ENCODE data around the gene CEP72.
"Not testable (repeated sequence)": the region's sequence is repeated elsewhere in the genome, so short reads cannot be mapped to it uniquely, and the experiment has no call there.

CEP72 gene

GRCh38 chr5:579746-580366, 32.3 kb upstream of the CEP72 start:
- DNase-seq (ENCODE audit: extremely low read depth in 1 of 2, low read depth in 1 of 2), result no peak

- DNase-seq (ENCODE audit: extremely low read depth in 1 of 2, low read depth in 1 of 2), result no peak
Measured at GRCh38 chr5:580436-580835, 31.7 kb upstream of the CEP72 start.

DNA sequence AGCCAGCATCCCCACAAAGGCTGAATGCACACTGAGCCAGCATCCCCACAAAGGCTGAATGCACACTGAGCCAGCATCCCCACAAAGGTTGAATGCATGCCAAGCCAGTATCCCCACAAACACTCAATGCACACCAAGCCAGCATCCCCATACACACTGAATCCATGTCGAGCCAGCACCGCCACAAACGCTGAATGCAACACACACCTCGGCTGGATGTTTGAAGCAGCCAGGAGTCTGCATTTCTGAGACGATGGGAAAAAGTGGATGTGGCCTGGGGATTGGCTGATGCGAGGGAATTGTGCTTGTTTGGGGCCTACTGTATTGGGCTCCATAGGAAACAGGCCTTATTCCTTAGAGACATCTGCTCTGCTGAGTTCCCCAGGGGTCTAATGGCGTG, 30.9 kb upstream of the CEP72 start:
- no peak for DNase-seq (ENCODE audit: extremely low read depth in 1 of 2, low read depth in 1 of 2)

DNA sequence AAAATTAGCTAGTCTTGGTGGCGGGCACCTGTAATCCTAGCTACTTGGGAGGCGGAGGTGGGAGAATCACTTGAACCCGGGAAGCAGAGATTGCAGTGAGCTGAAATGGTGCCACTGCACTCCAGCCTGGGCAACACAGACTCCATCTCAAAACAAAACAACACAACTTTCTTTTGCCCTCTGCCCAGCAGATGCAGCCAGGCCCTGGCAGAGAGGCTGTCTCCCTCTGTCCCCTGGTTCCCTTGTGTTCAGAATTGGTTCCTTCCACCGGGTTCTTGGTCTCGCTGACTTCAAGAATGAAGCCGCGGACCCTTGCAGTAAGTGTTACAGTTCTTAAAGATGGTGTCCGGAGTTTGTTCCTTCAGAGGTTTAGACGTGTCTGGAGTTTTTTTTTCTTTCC, 30.2 kb upstream of the CEP72 start:
- no peak for DNase-seq (ENCODE audit: extremely low read depth in 1 of 2, low read depth in 1 of 2)

DNA sequence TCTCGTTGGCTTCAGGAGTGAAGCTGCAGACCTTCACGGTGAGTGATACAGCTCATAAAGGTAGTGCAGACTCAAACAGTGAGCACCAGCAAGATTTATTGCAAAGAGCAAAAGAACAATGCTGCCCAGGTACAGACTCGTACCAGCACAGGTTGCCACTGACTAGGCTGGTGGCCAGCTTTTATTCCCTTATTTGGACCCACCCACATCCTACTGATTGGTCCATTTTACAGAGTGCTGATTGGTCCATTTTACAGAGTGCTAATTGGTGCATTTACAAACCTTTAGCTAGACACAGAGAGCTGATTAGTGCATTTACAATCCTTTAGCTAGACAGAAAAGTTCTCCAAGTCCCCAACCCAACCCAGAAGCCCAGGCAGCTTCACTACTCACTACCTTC, 29.7 kb upstream of the CEP72 start:
- DNase-seq (ENCODE audit: extremely low read depth in 1 of 2, low read depth in 1 of 2), result not testable (repeated sequence)

DNA sequence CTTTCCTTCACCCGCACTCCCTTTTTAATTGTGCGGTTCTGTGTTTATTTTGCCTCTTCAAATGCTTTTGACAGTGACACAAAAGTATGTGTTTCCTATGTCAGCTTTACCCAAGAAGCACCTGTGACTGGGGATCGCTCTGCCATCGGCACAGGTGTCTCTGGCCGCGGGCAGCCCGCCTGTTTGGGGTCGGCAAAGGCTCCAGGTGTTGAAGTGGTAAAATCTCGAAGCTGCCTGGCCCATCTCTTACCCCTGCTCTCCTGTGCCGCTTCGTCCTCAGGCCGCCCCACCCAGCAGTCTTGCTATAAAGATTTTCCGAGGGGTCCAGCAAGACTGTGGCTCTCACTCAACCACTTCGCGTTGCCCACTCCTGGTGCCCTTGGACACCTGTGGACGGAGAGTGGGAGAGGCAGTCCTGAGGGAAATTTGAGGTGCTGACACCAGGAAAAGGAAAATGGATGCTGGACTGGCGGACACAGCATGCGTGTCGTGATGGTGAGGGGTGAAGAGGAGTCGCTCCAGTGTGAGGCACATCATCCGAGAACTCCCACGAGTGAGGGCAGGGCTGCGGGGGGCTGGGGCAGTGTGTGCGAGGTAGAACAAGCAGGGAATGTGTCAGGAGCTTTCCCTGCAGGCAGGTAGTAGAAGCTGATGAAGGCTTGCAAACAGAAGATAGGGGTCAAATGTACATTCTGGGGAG, 29.1 kb upstream of the CEP72 start:
- DNase-seq (ENCODE audit: extremely low read depth in 1 of 2, low read depth in 1 of 2), result no peak

- no peak for DNase-seq (ENCODE audit: extremely low read depth in 1 of 2, low read depth in 1 of 2)
Measured at GRCh38 chr5:583645-584044, 28.5 kb upstream of the CEP72 start.

DNA sequence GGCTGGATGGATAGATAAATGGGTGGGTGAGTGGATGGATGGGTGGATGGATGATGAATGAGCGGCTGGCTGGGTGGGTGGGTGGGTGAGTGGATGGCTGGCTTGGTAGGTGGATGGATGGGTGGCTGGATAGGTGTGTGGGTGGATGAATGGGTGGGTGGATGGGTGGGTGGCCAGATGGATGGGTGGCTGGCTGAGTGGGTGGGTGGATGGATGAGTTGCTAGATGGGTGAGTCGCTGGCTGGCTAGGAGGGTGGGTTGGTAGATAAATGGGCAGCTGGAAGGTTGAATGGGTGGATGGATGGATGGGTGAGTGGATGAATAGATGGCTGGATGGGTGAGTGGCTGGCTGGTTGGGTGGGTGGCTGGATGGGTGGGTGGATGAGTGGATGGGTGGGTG, 27.9 kb upstream of the CEP72 start:
- no peak for DNase-seq (ENCODE audit: extremely low read depth in 1 of 2, low read depth in 1 of 2)

- no peak for DNase-seq (ENCODE audit: extremely low read depth in 1 of 2, low read depth in 1 of 2)
Measured at GRCh38 chr5:584846-585245, 27.3 kb upstream of the CEP72 start.

GRCh38 chr5:585556-585955, 26.6 kb upstream of the CEP72 start:
- DNase-seq (ENCODE audit: extremely low read depth in 1 of 2, low read depth in 1 of 2), result no peak

DNA sequence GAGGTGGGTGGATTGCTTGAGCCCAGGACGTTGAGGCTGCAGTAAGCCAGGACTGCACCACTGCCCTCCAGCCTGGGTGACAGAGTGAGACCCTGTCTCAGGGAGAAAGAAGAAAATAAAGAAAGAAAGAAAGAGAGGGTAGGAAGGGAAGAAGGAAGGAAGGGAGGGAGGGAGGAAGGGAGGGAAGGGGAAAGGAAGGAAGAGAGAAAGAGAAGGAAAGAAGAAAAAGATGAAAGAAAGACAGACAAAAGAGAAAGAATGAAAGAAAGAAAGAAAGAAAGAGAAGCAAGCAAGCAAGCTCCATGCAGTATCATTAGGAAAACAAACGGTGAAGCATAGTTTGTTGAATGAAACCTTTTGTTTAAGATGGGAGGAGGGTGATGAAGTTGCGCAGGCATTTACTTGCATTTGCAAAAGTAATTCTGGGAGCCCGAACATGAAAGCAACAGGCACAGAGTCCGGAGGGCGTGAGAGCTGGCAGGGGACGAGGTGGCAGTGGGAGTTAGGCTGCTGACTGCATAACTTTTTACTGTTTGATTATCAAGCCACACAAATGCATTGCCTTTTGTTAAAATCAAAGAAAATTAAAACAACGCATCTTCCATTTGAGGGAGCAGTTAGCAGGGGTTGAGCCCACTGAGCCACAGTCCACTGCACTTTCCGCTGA, 26.0 kb upstream of the CEP72 start:
- no peak for DNase-seq (ENCODE audit: extremely low read depth in 1 of 2, low read depth in 1 of 2)

DNA sequence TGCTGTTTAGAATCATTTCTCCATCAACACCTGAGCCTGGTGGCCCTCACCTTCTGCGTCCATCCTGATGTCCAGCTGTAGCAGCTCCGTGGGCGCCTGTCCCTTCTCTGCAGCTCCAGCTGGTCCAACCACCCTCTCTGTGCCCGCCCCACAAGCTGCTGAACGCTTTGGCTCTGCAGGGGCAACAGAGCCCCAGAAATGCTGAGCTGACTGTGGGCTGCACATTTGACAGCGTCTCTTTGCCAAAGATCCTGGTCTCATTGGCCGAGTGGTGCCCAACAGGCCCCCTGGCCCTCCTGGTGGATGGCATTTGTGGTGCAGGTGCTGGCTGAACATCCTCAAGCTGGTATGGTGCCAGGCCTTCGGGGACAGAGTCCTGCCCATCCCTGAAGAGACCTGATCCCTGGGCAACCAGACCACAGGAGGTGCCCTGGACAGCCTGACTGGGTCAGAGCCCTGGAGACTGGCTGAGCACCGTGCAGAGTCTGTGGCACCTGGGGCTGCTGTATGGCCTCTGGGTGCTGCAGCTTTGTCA, 25.3 kb upstream of the CEP72 start:
- DNase-seq (ENCODE audit: extremely low read depth in 1 of 2, low read depth in 1 of 2), result no peak

GRCh38 chr5:587403-587802, 24.7 kb upstream of the CEP72 start:
- no peak for DNase-seq (ENCODE audit: extremely low read depth in 1 of 2, low read depth in 1 of 2)

GRCh38 chr5:588406-588995, 23.6 kb upstream of the CEP72 start:
- no peak for DNase-seq (ENCODE audit: extremely low read depth in 1 of 2, low read depth in 1 of 2)

GRCh38 chr5:589173-589572, 23.0 kb upstream of the CEP72 start:
- DNase-seq (ENCODE audit: extremely low read depth in 1 of 2, low read depth in 1 of 2), result no peak

GRCh38 chr5:589588-589987, 22.6 kb upstream of the CEP72 start:
- DNase-seq (ENCODE audit: extremely low read depth in 1 of 2, low read depth in 1 of 2), result no peak

DNA sequence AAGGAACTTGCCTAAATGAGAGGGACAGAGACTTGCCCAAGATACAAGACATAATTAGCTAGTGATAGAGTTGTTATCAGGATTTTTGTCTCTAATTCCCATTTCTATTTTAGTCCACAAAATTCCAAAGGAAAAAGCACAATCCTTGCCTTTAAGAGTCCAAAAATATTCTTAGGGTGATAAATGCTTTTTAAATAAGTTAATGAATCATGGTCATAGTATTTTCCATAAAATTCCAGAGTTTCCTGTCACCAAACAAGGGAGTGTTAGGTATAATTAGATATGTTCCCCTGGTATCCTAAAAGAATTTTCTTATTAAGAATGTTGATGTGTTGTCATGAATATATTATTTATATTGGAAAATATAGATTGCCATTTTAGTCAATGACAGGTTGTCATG, 21.8 kb upstream of the CEP72 start:
- no peak for DNase-seq (ENCODE audit: extremely low read depth in 1 of 2, low read depth in 1 of 2)

- no peak for DNase-seq (ENCODE audit: extremely low read depth in 1 of 2, low read depth in 1 of 2)
Measured at GRCh38 chr5:591746-592145, 20.4 kb upstream of the CEP72 start.

DNA sequence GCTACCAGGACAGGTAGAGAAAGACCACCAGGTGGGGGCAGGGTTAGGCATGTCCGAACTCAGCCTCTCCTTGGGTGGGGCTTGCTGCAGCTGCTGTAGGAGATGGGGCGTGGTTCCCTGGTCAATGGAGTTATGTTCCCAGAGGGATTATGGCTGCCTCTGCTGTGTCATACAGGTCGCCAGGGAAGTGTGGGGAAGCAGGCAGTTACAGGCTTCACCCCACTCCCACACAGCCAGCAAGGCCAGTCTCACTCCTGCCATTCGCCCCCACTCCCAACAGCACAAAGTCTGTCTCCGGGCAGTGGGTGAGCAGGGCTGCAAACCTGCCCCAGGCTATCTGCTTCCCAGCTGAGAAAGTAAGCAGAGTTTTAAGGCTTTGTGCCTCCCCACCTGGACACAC, 20.0 kb upstream of the CEP72 start:
- no peak for DNase-seq (ENCODE audit: extremely low read depth in 1 of 2, low read depth in 1 of 2)

- no peak for DNase-seq (ENCODE audit: extremely low read depth in 1 of 2, low read depth in 1 of 2)
Measured at GRCh38 chr5:593511-593910, 18.6 kb upstream of the CEP72 start.

DNA sequence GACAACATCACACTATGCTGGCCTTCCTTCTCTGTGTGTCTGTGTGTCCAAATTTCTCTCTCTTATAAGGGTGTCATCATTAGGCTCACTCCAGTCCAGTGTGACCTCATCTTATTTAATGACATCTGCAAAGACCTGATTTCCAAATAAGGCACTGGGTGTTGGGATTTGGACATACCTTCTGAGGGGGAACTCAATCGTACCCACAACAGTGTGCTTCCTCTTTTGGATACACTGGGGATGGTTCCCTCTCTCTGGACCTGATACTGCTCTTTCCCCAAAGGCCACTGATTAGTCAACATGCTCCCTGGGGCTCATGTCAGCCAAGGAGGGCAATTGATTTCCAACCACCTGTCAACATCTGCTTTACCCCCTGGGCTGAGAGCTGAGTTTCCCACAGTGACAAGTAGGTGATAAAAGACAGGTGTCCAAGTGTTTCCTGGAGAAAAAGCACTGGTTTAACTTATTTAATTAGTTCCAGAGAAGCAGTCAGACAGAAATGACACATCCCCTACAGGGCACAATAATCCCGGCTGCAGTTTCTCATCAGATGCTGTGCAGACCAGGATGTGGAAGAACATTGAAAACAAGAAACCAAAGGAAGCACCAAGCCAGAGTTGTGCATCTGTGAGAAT, 17.8 kb upstream of the CEP72 start:
- DNase-seq (ENCODE audit: extremely low read depth in 1 of 2, low read depth in 1 of 2), result no peak

All from activated CD8-positive, alpha-beta memory T cell treated with anti-CD3 and anti-CD28 coated beads for 1 hour (primary cell).